ENCODE results near the gene HMGCL. TPM values are rescaled to one million over a fixed set of nuclear protein-coding genes. Genes with fewer than 3 reads are reported as not detected.
A peak's percentile ranks its signal among the peaks of the same experiment; 100 is the strongest.

The HMGCL gene
- total RNA-seq, 4 donors from 2014 or later: 19.2 to 47.1 (median 41.4) TPM

GRCh38 chr1:23779826-23780371 is 45.3 kb downstream of the HMGCL start:
- ATAC-seq (ENCODE audit: low FRiP score): no peak
- TF ChIP-seq CTCF (IDR thresholded peaks at IDR 0.05): no peak
- DNase-seq (ENCODE audit: low spot score): no peak

GRCh38 chr1:23777979-23778814 is 47.0 kb downstream of the HMGCL start, which contains the start of gene PITHD1:
Gene PITHD1 (plus strand): TSS chr1:23778418. CDS start chr1:23778516, 98 bp downstream.
- TF ChIP-seq CTCF (IDR thresholded peaks at IDR 0.05): no peak
- ATAC-seq (ENCODE audit: low FRiP score): peak; percentile 88
- no peak for DNase-seq (ENCODE audit: low spot score)

DNA sequence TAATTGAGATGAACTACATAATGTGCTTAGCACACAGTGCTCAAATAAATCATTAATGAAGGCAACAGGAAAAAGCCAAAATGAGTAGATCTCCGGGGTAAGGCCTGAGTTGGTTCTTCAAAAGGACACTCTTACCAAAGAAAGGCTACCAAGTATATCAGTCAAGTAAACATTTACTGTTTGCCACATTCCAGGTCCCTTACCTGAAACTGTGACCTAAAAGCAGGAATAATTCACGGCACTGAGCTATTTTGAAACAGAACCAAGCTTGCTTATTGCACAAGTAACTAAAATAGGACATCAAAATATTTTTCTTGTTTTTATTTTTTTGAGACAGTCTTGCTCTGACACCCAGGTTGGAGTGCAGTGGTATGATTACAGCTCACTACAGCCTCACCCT is 49.0 kb downstream of the HMGCL start:
- ATAC-seq (ENCODE audit: low FRiP score): no peak
- no peak for DNase-seq (ENCODE audit: low spot score)
- no peak for TF ChIP-seq CTCF (IDR thresholded peaks at IDR 0.05)

DNA sequence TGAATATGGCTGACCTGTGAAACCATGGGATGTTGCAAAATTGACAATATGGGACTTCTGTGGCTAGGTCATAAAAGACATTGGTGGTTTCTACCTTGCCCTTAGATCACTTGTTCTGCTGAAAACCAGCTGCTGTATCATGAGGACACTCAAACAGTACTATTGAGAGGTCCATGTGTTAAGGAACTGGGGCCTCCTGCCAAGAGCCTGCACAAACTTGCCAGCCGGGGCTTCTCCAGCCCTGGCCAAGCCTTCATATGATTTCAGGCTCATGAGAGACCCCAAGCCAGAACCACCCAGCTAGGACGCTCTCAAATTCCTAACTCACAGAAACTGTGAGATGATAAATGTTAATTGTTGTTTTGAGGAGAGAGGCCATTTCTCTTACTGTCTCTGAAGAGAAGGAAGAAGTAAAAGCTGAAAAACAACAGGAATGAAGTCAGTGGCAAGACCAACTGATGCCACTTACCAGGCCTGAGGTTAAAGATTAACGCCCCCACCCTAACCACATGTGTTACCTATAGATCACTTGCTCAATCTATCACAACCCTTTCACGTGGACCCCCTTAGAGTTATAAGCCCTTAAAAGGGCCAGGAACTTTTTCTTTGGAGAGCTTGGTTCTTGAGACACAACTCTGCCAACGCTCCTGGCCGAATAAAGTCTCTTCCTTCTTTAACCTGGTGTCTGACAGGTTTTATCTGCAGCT is 50.9 kb downstream of the HMGCL start:
- ATAC-seq (ENCODE audit: low FRiP score): no peak
- DNase-seq (ENCODE audit: low spot score): no peak
- TF ChIP-seq CTCF (IDR thresholded peaks at IDR 0.05): no peak

- DNase-seq (ENCODE audit: low spot score) (no peak), ATAC-seq (ENCODE audit: low FRiP score) (no peak)
- TF ChIP-seq CTCF (IDR thresholded peaks at IDR 0.05): no peak
Observed at GRCh38 chr1:23772854-23773242, 52.4 kb downstream of the HMGCL start.

DNA sequence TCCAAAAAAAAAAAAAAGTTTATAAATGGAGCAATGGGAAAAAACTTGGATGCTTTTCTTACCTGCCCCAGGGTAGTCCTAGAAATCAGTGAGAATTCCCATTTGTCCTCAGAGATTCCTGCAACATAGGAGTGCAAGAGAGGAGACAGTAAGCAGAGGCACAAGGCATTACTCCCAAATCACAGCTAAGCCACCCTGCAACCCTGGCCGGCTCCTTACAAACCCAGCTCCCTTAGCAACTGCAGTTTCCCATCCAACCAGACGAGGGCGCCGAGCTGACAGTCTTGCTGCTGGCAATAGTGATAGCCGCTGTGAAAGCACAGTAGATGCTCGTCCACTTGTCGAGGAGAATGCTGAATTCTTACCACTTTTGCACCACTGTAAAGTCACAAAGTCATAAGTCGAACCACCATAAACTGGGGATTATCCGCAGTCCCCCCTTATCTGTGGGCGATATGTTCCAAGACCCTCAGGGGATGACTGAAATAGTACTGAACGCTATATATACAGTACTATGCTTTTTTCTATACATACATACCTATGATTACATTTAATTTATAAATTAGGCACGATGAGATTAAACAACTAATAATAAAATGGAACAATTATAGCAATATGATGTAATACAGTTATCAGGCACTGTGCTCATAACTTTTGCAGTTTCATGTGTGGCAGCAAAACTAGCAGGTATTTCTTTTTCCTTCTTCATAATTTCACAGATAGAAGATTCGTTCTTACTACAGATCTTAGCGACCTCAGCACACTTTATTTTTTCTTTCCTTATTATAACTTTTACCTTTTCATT is 53.0 kb downstream of the HMGCL start:
- ATAC-seq (ENCODE audit: low FRiP score) (peak; percentile 89), DNase-seq (ENCODE audit: low spot score) (peak; percentile 94)
- TF ChIP-seq CTCF (IDR thresholded peaks at IDR 0.05): peak in 2 of 3 donors; percentile 28 to 78

Data from omental fat pad (tissue), 4 donors.